Naive thymus-derived CD4-positive, alpha-beta T cell (primary cell): ENCODE results near the gene RBM33. TPM values are rescaled to one million over a fixed set of nuclear protein-coding genes. Genes with fewer than 3 reads are reported as not detected.

Experiments used
- ATAC-seq: fragments of 150-1000 bp; cut with Tn5 transposase; 2 replicates; pipeline ENCODE4 v1.10.0; 2021; ENCODE audit warnings: mild to moderate bottlenecking, moderate library complexity
- CTCF ChIA-PET: fragments of 350-600 bp; sonication (Branson Sonifier 250); formaldehyde crosslinking; loops from one replicate; lab custom pipeline; 2021; ENCODE audit warnings: antibody characterized with exemption; lab: Charles Lee
- POLR2A ChIA-PET: fragments of 350-600 bp; sonication (Branson Sonifier 250); formaldehyde crosslinking; loops from one replicate; lab custom pipeline; 2021; ENCODE audit warnings: antibody characterized with exemption, inconsistent platforms; lab: Charles Lee
- DNase-seq, 9 donors: peaks; one replicate each; pipeline versions ENCODE4 v3.0.0 to v3.0.0-alpha.2; 2020 to 2022; ENCODE audit warnings: mixed read lengths in 1 of 9
- H3K27ac ChIP-seq: one replicate; pipeline ENCODE4 v1.7.0; 2013; ENCODE audit warnings: mild to moderate bottlenecking, low read depth, low read length, moderate library complexity
- H3K27me3 ChIP-seq, 2 donors: one replicate each; pipeline ENCODE4 v1.7.0; 2013; ENCODE audit warnings: low read length in 2 of 2, mild to moderate bottlenecking in 2 of 2, moderate library complexity in 2 of 2; ENCODE audit not compliant: control insufficient read depth in 2 of 2, insufficient read depth in 2 of 2
- H3K36me3 ChIP-seq, 3 experiments: 1 replicate in 2 of 3; 2 replicates in 1 of 3; pipeline ENCODE4 v1.7.0; 2013; ENCODE audit warnings: low read length in 3 of 3, mild to moderate bottlenecking in 3 of 3, moderate library complexity in 1 of 3; ENCODE audit not compliant: insufficient read depth in 3 of 3, control insufficient read depth in 2 of 3
- H3K4me1 ChIP-seq, 2 donors: one replicate each; pipeline ENCODE4 v1.7.0; 2013; ENCODE audit warnings: low read length in 2 of 2, mild to moderate bottlenecking in 2 of 2, moderate library complexity in 1 of 2; ENCODE audit not compliant: control insufficient read depth in 2 of 2, insufficient read depth in 2 of 2
- H3K4me3 ChIP-seq: 2 replicates; pipeline ENCODE4 v1.7.0; 2013; ENCODE audit warnings: mild to moderate bottlenecking, low read length
- H3K9me3 ChIP-seq, 3 experiments: 1 replicate in 2 of 3; 2 replicates in 1 of 3; pipeline ENCODE4 v1.7.0; 2013; ENCODE audit warnings: low read length in 3 of 3; ENCODE audit not compliant: control insufficient read depth in 2 of 3
- H3K27ac Mint-ChIP-seq, 9 donors: one replicate each; pipeline ENCODE4 v1.8.0; 2020 to 2022; ENCODE audit warnings: mixed read lengths in 9 of 9, mild to moderate bottlenecking in 8 of 9, moderate library complexity in 5 of 9, inconsistent platforms in 2 of 9
- H3K27me3 Mint-ChIP-seq, 5 donors: one replicate each; pipeline ENCODE4 v1.8.0; 2021 to 2022; ENCODE audit warnings: mixed read lengths in 5 of 5, mild to moderate bottlenecking in 1 of 5
- H3K36me3 Mint-ChIP-seq, 5 donors: one replicate each; pipeline ENCODE4 v1.8.0; 2020 to 2022; ENCODE audit warnings: mixed read lengths in 5 of 5, mild to moderate bottlenecking in 3 of 5, inconsistent platforms in 1 of 5
- H3K4me1 Mint-ChIP-seq, 7 donors: one replicate each; pipeline ENCODE4 v1.8.0; 2020 to 2022; ENCODE audit warnings: mixed read lengths in 7 of 7, mild to moderate bottlenecking in 3 of 7, inconsistent platforms in 1 of 7
- H3K4me3 Mint-ChIP-seq, 10 donors: one replicate each; pipeline ENCODE4 v1.8.0; 2020 to 2022; ENCODE audit warnings: mild to moderate bottlenecking in 10 of 10, mixed read lengths in 10 of 10, moderate library complexity in 6 of 10, inconsistent platforms in 2 of 10
- H3K9me3 Mint-ChIP-seq, 11 donors: one replicate each; pipeline ENCODE4 v1.8.0; 2020 to 2022; ENCODE audit warnings: mixed read lengths in 11 of 11, mild to moderate bottlenecking in 4 of 11, inconsistent platforms in 1 of 11, moderate library complexity in 1 of 11
- intact Hi-C, 2 donors: fragments of 100-400 bp; cut with micrococcal nuclease; formaldehyde crosslinking; loops; one replicate each; pipeline ENCODE4 v1.15.1; 2023
- polyA plus RNA-seq, 2 donors: library from polyadenylated mRNA; unstranded; fragments of 300-500 nt; fragmentation: Illumina TruSeq; gene quantifications; one replicate each; pipeline ENCODE4 v1.2.3, GENCODE V29; 2021
- total RNA-seq, 6 experiments: library from RNA in 5 of 6; stranded (reverse) in 5 of 6; gene quantifications; 1 replicate in 5 of 6; 2 replicates in 1 of 6; pipeline ENCODE4 v1.2.3 and lab custom pipeline; 2021 to 2026

Gene RBM33
- total and polyA plus RNA-seq, 7 experiments from 2014 or later = 43.7 to 177 (median 143) TPM

DNA sequence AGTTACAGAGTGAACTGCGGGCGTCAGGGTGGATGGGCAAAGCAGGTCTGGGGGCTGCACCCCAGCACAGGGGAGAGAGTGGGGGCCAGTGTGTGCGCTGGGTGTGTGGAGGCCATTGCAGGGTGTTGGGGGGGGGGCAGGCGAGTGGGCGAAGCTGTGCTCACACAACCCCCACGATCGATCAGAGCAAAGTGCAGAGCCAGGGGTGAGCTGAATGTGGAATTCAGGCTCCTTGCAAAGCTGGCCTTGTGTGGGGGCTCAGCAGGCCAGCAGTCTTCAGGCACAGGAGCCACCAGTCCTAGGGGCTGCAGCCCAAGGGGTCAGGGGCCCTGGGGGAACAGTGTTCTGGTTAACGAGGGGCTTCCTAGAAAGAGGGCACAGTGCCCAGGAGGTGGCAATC, 168.7 kb downstream of the RBM33 start:
- POLR2A ChIA-PET = no interaction called here
- Histone ChIP-seq H3K4me1 (no peaks in the 10 kb centered on the region), H3K36me3 (no peaks in the 10 kb centered on the region), H3K4me3 (no peak overlapping the region), H3K9me3 (no peaks in the 10 kb centered on the region), H3K27me3 (peaks cover 0 to 14% of the 10 kb centered on the region in 2 donors), H3K27ac (no peak overlapping the region)
- no peak overlapping the region for H3K27ac Mint-ChIP-seq
- CTCF ChIA-PET = interaction anchor here (0.7 kb wide), 1 partner anchor 659 kb away, joined by 5 read pairs; no protein-coding TSS in a partner anchor
- H3K27me3 Mint-ChIP-seq = peaks cover 37 to 63% (median 51%) of the 10 kb centered on the region in 5 donors
- intact Hi-C loops = loop anchor here in 1 of 2 donors (5.0 kb wide), 2 partner anchors 436 to 1194 kb away; no protein-coding TSS in a partner anchor
- peaks cover 0 to 2% (median 0%) of the 10 kb centered on the region in 5 donors for H3K36me3 Mint-ChIP-seq
- H3K4me1 Mint-ChIP-seq = peaks cover 14 to 26% (median 18%) of the 10 kb centered on the region in 7 donors
- peaks cover 0 to 1% (median 0%) of the 10 kb centered on the region in 11 donors for H3K9me3 Mint-ChIP-seq
- ATAC-seq (no peak), DNase-seq (no peak)
- no peak overlapping the region for H3K4me3 Mint-ChIP-seq

DNA sequence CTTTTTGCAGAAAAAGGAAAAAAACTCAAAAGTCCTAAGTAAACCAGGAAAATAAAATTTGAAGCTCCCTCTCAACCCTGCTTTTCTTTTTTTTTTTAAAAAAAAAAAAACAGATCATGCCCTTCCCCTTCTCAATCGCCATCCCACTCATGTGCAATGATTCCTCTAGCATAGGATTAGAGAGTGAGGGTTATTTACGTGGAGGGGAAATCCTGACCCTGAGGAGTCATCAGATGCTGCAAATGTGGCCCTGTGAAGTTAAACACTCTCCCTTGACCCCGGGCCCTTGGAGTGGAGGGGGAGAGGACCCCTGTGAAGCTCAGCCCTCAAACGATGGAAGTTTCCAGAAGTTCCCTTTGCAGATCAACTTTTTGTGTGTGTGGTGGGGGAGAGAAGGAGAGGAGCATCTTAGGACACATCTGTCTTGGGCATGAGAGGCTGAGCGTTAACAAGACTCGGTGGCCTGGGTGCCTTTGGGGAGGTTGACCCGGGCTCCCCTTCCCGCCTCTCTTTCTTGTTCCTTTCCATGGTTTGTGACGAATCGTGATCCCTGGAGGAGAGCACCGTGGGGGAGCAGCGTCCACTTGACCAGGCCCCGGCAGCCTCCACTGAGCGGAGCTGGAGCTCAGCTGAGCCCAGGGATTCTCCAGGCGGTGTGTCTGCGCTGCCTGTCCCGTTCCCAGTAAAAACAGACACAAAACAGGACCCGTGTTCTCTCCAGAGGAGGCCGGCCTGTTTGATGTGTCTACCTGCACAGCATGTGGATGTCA, 169.3 kb downstream of the RBM33 start:
- no peak overlapping the region for H3K4me3 Mint-ChIP-seq
- Histone ChIP-seq H3K9me3 (no peaks in the 10 kb centered on the region), H3K4me1 (no peaks in the 10 kb centered on the region), H3K27ac (no peak overlapping the region), H3K4me3 (no peak overlapping the region), H3K27me3 (peaks cover 0 to 14% of the 10 kb centered on the region in 2 donors), H3K36me3 (no peaks in the 10 kb centered on the region)
- peaks cover 14 to 26% (median 18%) of the 10 kb centered on the region in 7 donors for H3K4me1 Mint-ChIP-seq
- peaks cover 0 to 1% (median 0%) of the 10 kb centered on the region in 11 donors for H3K9me3 Mint-ChIP-seq
- ChIA-PET CTCF (no interaction called here), POLR2A (no interaction called here)
- H3K27me3 Mint-ChIP-seq = peaks cover 37 to 60% (median 50%) of the 10 kb centered on the region in 5 donors
- DNase-seq (no peak), ATAC-seq (no peak)
- H3K36me3 Mint-ChIP-seq = peaks cover 0 to 2% (median 0%) of the 10 kb centered on the region in 5 donors
- intact Hi-C loops = loop anchor here (2.0 to 5.0 kb wide), 3 partner anchors 436 to 1194 kb away; no protein-coding TSS in a partner anchor
- H3K27ac Mint-ChIP-seq = no peak overlapping the region

DNA sequence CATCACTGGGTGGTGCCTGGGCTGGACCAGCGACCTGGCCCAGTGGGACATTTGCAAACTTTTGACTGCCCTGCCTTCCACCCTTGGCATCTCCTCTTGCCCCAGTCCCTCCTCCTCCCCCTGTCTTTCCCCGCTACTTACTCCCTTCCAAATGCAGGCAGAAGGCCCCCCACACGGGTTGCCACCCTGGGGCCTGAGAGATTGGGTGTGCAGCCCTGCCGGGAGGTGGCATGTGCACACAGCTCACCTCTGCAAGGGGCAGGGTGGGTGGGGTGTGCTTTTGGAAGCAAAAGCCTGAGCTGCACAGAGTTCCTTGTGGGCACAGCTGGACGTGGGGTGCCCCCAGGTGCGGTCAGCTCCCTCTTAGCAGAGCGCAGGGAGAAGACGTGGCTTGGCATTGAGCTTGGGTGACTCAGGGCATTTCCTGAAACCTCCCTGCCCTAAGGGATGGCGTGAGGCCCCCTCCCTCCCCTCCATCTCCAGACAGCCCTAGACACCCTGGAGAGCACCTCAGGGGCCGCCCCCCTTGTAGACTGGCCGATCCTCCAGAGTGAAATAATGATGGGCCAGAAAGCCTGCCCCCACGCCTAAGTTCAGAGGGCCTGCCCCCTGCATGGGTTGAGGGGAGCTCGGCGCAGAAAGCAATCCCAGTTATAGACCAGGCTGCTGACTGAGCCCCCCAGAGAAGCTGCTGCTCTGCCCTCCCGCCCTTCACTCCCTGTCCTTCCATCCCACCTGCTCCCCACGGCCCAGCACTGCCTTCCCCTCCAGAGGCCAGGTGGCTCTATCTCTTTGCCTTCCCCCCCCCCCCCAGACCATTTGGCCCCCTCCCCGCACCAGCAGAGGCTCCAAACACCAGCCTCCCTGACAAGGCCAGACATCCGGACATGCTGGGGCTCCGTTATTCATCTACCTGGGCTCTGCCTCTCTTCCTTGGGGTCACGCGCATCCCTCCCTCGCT, 170.1 kb downstream of the RBM33 start:
- ChIA-PET POLR2A (no interaction called here), CTCF (interaction anchor here (0.9 kb wide), 1 partner anchor 1002 kb away, joined by 4 read pairs; no protein-coding TSS in a partner anchor)
- peaks cover 0 to 1% (median 0%) of the 10 kb centered on the region in 11 donors for H3K9me3 Mint-ChIP-seq
- ATAC-seq (no peak), DNase-seq (no peak)
- Histone ChIP-seq H3K4me3 (no peak overlapping the region), H3K27me3 (peaks cover 0 to 14% of the 10 kb centered on the region in 2 donors), H3K4me1 (no peaks in the 10 kb centered on the region), H3K36me3 (no peaks in the 10 kb centered on the region), H3K27ac (no peak overlapping the region), H3K9me3 (no peaks in the 10 kb centered on the region)
- no peak overlapping the region for H3K4me3 Mint-ChIP-seq
- peaks cover 0 to 2% (median 0%) of the 10 kb centered on the region in 5 donors for H3K36me3 Mint-ChIP-seq
- peaks cover 13 to 22% (median 17%) of the 10 kb centered on the region in 7 donors for H3K4me1 Mint-ChIP-seq
- intact Hi-C loops = loop anchor here (1.0 to 5.0 kb wide), 5 partner anchors 437 to 1193 kb away; no protein-coding TSS in a partner anchor
- H3K27ac Mint-ChIP-seq = no peak overlapping the region
- H3K27me3 Mint-ChIP-seq = peaks cover 37 to 54% (median 41%) of the 10 kb centered on the region in 5 donors

DNA sequence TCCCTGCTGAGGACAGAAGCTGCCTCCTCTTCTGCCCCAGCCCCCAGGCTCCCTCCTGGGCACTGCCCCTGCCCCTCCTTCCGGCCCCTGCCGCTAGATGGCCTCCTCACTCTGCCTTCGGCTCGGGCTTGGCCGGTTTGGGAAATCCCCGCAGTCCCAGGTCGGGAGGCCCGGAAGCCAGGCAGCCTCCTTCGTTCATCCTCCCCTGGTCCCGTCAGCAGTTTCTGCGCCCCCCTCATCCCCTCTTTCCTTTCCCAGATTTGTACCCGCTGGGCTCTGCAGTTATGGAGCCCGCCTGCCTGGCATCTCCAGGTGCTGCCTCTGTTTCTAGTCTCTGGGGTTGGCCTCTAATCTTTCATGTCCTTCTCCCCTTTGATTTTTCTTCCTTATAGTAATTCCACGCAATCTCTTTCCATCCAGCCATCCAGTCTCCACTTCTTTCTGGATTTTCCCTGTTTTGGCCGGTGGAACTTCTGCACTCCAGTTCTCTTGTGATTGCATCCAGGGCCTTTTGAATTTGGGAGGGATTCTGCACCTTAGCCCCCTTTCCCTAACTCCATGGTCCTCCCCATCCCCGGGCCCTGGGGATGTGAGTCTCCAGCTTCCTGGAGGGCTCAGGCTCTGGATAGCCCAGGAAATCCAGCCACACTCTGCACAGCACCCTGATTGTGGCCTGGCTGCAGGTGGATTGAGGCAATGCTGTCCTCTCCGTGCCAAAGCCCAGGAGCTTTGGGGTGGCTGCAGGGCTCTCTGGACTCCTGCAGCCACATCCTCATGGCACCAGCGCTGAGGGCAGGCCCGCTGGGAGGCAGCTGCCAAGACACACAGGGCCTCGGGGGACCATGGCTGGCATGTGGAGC, 171.1 kb downstream of the RBM33 start:
- Mint-ChIP-seq H3K27ac (peak overlapping the region in 1 of 9 donors; percentile 19), H3K27me3 (peaks cover 38 to 51% (median 40%) of the 10 kb centered on the region in 5 donors), H3K36me3 (peaks cover 0 to 2% (median 0%) of the 10 kb centered on the region in 5 donors), H3K4me3 (peak overlapping the region in 4 of 10 donors; percentile 13 to 41 (median 30)), H3K4me1 (peaks cover 13 to 21% (median 16%) of the 10 kb centered on the region in 7 donors), H3K9me3 (peaks cover 0 to 1% (median 0%) of the 10 kb centered on the region in 11 donors)
- intact Hi-C loops = loop anchor here (1.0 to 2.0 kb wide), 3 partner anchors 658 to 1011 kb away; no protein-coding TSS in a partner anchor
- H3K4me3 ChIP-seq = no peak overlapping the region
- peaks cover 0 to 9% of the 10 kb centered on the region in 2 donors for H3K27me3 ChIP-seq
- H3K27ac ChIP-seq = no peak overlapping the region
- no peaks in the 10 kb centered on the region for H3K4me1 ChIP-seq
- ChIA-PET CTCF (no interaction called here), POLR2A (no interaction called here)
- no peaks in the 10 kb centered on the region for H3K36me3 ChIP-seq
- DNase-seq (peak; percentile 33 to 81 (median 52)), ATAC-seq (peak; percentile 77)
- no peaks in the 10 kb centered on the region for H3K9me3 ChIP-seq

DNA sequence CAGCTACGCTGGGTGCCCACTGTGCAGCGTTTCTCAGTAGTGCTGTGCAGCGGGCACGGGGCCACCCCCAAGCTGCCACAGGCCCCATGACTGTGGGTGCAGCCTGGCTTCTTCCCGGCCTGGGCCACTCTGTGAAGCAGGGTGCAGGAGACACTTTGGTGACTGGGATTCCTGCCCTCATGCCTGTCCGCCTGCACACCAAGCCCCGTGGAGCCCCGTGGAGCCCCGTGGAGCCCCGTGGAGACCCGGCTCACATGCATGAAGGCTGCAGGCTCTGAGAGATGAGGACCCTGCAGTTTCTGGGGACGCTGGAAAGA, 171.7 kb downstream of the RBM33 start:
- Mint-ChIP-seq H3K4me1 (peaks cover 12 to 15% (median 14%) of the 10 kb centered on the region in 7 donors), H3K27me3 (peaks cover 33 to 45% (median 40%) of the 10 kb centered on the region in 5 donors), H3K4me3 (no peak overlapping the region), H3K9me3 (peaks cover 0 to 1% (median 0%) of the 10 kb centered on the region in 11 donors), H3K27ac (no peak overlapping the region), H3K36me3 (peaks cover 0 to 2% (median 0%) of the 10 kb centered on the region in 5 donors)
- ATAC-seq = no peak
- Histone ChIP-seq H3K36me3 (no peaks in the 10 kb centered on the region), H3K4me1 (no peaks in the 10 kb centered on the region), H3K27me3 (peaks cover 0 to 6% of the 10 kb centered on the region in 2 donors), H3K4me3 (no peak overlapping the region), H3K9me3 (no peaks in the 10 kb centered on the region), H3K27ac (no peak overlapping the region)
- CTCF ChIA-PET = interaction anchor here (1.3 kb wide), 1 partner anchor 23 kb away, joined by 3 read pairs; no protein-coding TSS in a partner anchor
- POLR2A ChIA-PET = no interaction called here
- intact Hi-C loops = no loop called here
- no peak for DNase-seq
